Activated CD8-positive, alpha-beta memory T cell treated with anti-CD3 and anti-CD28 coated beads for 24 hours (primary cell): ENCODE results near the gene LARP1.

ENCODE experiments used
- DNase-seq: peaks from one replicate; pipeline ENCODE4 v3.0.0-alpha.2; 2020

Gene LARP1

GRCh38 chr5:154860123-154860522 is 104.9 kb downstream of the LARP1 start:
- DNase-seq: no peak

- DNase-seq: no peak
Measured at GRCh38 chr5:154860765-154861164, 105.6 kb downstream of the LARP1 start.

- no peak for DNase-seq
Measured at GRCh38 chr5:154861946-154862345, 106.8 kb downstream of the LARP1 start.

DNA sequence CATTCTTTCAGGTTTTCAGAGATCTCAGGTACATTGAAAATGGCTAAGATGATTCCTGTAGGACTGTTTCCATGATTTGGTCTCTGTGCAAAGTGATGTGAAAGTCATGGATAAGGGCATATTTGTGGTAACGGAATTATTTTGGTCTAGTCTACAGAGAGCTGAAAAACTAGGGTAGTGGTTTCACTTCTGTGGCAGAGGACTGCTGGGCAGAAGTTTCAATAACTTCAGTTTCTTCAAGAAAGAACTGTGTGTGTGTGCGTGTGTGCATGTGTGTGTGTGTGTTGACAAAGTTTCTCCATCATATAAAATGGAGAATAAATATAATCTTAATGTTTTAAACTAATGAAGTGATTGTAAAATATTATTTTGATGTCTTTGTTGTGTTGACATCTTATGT is 107.6 kb downstream of the LARP1 start:
- no peak for DNase-seq

- DNase-seq: no peak
Measured at GRCh38 chr5:154863291-154864080, 108.3 kb downstream of the LARP1 start.

- DNase-seq: no peak
Measured at GRCh38 chr5:154865466-154866184, 110.4 kb downstream of the LARP1 start.

GRCh38 chr5:154866841-154867240 is 111.7 kb downstream of the LARP1 start:
- no peak for DNase-seq
